ENCODE data around the gene CARD9.

The CARD9 gene

DNA sequence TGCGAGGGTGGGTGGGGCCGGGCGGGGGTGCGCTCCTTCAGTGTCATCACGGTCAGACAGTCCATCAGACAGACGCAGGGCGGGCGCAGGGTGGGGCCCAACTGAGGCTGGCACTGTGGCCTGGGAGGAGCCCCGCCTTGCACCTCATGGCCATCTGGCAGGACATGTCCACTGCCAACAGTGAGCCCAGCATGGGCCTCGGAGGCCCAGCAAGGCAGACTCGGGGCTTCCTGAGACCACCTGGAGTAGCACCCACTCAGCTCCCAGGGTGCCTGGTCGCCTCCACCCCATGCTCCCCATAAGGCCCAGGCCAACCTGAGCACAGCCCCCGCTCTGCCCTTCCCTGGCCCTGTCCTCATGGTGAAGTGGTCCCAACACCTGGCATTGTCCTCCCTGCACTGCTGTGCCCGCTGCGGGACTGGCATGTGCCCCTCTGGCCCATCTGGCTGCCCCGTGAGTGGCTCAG is 54.7 kb downstream of the CARD9 start:
- no peak for DNase-seq

DNA sequence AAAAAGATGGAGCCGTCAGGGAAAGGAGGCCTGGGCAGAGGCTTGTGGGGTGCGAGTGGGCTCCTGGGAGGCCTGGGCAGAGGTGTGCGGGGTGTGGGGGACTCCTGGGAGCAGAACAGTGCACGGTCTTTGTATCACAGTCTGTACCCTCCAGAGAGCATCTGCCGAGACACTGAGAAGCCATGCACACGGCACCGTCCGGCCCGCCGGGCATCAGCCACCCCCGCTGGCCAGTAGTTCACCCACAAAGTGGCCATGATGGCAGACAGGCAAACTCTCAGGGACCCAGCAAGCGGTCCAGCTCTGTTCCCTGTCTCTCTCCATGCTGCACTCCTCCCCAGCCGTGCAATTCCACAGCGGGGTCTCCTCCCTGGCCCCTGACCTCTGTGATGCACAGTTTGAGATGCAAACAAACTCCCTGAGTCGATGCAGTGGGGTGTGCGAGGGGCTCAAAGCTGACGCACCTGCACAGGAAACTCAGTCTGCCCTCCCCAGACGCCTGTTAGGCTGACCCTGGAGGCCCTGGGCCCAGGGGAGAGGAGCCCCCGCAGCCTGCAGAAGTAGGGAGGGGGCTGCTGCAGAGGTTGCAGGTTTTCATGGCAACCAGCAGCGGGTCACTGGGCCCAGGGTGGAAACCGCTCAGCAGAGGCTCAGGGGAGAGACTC is 55.2 kb downstream of the CARD9 start:
- no peak for DNase-seq

DNA sequence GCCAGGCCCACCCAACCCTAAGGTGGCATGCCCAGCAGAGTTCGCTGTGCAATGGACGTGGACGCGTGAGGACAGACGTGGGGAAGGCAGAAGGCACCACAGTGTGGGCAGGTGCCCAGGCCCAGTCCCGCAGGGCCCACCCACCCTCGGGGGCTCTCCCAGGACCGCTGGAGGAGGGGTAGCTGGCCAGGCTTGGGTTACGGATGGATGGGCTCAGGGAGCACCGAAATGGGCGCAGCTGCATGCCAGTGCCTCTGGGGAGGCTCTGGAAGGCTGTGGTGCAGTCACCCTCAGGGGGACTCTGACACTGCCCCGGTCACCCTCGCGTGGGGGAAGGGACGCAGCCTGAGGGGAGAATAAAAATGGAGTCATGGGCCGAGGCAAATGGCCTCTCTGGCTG is 55.8 kb downstream of the CARD9 start:
- no peak for DNase-seq

DNA sequence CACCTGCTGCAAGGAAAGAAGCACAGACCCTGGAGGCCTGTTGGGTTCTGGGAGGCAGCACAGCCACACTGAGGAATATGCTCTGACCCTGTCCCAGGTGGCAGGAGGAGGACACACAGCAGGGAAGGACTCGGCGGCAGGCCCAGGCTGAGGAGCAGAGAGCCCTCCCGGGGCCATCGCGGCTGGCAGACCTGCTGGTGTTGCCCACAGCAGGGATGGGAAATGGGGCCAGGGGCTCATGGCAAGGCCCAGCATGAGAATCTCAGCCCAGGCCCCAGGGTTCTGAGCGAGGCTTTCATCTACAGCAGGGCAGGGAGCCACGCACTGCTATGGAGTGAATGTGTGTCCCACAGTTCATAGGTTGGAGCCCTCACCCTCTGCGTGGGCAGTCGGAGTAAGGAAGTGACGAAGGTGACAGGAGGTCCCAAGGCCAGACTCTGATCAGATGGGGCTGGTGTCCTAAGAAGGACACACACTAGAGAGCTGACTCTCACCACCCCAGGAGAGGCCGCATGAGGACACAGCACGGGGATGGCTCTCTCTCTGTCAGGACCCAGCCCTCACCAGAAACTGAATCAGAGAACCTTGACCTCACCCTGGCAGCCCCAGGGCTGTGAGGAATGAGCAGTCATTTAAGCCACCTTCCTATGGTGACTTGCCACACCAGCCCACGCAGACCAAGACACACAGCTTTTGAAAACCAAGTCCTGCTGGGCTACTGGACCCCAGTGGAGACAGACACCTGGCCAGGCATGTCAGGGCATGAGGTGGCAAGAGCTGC is 56.4 kb downstream of the CARD9 start:
- DNase-seq, result no peak

DNA sequence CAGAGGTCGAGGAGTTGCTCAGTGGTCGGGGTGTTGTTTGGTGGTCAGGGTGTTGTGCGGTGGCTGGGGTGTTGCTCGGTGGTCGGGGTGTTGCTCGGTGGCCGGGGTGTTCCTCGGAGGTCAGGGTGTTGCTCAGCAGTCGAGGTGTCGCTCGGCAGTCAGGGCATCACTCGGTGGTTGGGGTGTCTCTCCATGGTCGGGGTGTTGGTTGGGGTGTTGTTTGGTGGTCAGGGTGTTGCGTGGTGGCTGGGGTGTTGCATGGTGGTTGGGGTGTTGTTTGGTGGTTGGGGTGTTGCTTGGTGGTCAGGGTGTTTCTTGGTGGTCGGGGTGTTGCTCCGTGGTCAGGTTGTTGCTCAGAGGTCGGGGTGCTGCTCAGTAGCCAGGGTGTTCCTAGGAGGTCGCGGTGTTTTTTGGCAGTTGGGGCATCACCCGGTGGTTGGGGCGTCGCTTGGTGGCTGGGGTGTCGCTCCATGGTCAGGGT is 57.2 kb downstream of the CARD9 start:
- DNase-seq, result no peak

DNA sequence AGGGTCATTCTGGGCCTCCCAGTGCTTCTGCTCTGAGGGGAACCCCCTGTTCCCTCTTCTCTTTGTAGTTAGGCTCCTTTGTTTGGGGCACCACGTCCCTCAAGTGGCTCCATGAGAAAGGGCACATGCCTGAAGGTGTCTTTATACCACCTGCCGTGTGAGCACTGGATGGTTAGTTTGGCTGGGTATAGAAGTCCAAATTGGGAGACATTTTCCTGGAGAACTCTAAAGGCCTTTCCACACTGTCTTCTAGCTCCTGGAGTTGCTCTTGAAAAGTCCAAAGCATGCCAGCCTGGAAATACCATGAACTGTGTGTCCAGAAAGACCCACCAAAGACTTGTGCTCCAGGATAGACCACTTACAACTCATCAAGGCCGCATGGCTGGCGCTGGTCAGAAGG is 58.5 kb downstream of the CARD9 start:
- no peak for DNase-seq

DNA sequence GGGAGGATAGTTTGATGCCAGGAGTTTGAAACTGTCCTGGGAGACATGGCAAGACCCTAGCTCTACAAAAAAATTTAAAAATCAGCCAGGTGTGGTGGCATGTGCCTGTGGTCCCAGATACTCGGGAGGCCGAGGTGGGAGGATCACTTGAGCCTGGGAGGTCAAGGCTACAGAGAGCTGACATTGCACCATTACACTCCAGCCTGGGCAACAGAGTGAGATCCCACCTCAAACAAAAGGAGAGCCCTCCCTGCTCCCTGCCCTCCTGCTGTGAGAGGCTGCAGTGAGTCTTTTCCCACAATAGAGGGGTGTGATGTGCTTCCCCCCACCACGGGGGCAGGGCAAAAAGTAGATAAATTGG is 59.4 kb downstream of the CARD9 start:
- no peak for DNase-seq

All from stimulated activated naive CD4-positive, alpha-beta T cell treated with Interleukin-2 at 50 U/mL for 16 hours (primary cell).